H1 (cell line): Measurements from ENCODE around the gene CGRRF1. TPM values are rescaled to one million over a fixed set of nuclear protein-coding genes. Genes with fewer than 3 reads are reported as not detected.

ENCODE experiments used
- CTCF ChIA-PET: fragments of 300-600 bp; sonication (Branson Sonifier 250); formaldehyde crosslinking; loops from one replicate; lab custom pipeline; 2021; ENCODE audit not compliant: partially characterized antibody; lab: Charles Lee
- POLR2A ChIA-PET: fragments of 300-600 bp; sonication (Branson Sonifier 250); formaldehyde crosslinking; loops from one replicate; lab custom pipeline; 2021; ENCODE audit warnings: inconsistent platforms; ENCODE audit not compliant: partially characterized antibody; lab: Charles Lee
- DNase-seq, 2 experiments: peaks; one replicate each; pipeline versions ENCODE4 v3.0.0 to v3.0.0-alpha.2; 2010 to 2022; ENCODE audit warnings: low spot score in 2 of 2, low read depth in 1 of 2, mixed read lengths in 1 of 2
- FAIRE-seq: peaks from 2 replicates; lab custom pipeline; 2011; peaks lifted over from hg19 to GRCh38; lab: Jason Lieb, UNC
- H2AFZ ChIP-seq: 2 replicates; pipeline ENCODE4 v1.8.1; 2012; ENCODE audit warnings: low read length, inconsistent platforms
- H2AK5ac ChIP-seq: 2 replicates; pipeline ENCODE4 v1.6.1; 2013; ENCODE audit warnings: low read depth, low read length
- H2BK120ac ChIP-seq: replicated peaks from 2 replicates; pipeline ENCODE3; 2013; ENCODE audit warnings: low read depth, low read length, inconsistent platforms
- H2BK12ac ChIP-seq: 2 replicates; pipeline ENCODE4 v1.6.1; 2013; ENCODE audit warnings: low read depth, low read length
- H2BK15ac ChIP-seq: 2 replicates; pipeline ENCODE4 v1.6.1; 2013; ENCODE audit warnings: low read length
- H2BK20ac ChIP-seq: 2 replicates; pipeline ENCODE4 v1.6.1; 2013; ENCODE audit warnings: low read length
- H2BK5ac ChIP-seq: 2 replicates; pipeline ENCODE4 v1.6.1; 2013; ENCODE audit warnings: low read depth, low read length
- H3K14ac ChIP-seq: 2 replicates; pipeline ENCODE4 v1.6.1; 2013; ENCODE audit warnings: inconsistent platforms; ENCODE audit not compliant: insufficient read length
- H3K18ac ChIP-seq: 2 replicates; pipeline ENCODE4 v1.6.1; 2013; ENCODE audit warnings: low read length; ENCODE audit errors: extremely low read depth
- H3K23ac ChIP-seq: 2 replicates; pipeline ENCODE4 v1.6.1; 2013; ENCODE audit warnings: inconsistent platforms; ENCODE audit not compliant: insufficient read length
- H3K23me2 ChIP-seq: 2 replicates; pipeline ENCODE4 v1.6.1; 2013; ENCODE audit warnings: low read depth, low read length
- H3K27ac ChIP-seq: 2 replicates; pipeline ENCODE4 v1.6.1; 2011; ENCODE audit warnings: low read depth, low read length, inconsistent platforms
- H3K27me3 ChIP-seq, 4 experiments: replicated peaks in 1 of 4; 1 replicate in 1 of 4; 2 replicates in 3 of 4; pipeline versions ENCODE4 v1.6.1 to v1.8.1; 2011 to 2013; ENCODE audit warnings: low read length in 3 of 4, mild to moderate bottlenecking in 3 of 4, inconsistent platforms in 2 of 4, mixed read lengths in 2 of 4, moderate library complexity in 1 of 4; ENCODE audit not compliant: control insufficient read depth in 3 of 4, insufficient read depth in 3 of 4; ENCODE audit errors: extremely low read depth in 1 of 4
- H3K36me3 ChIP-seq, 4 experiments: 2 replicates each; pipeline versions ENCODE4 v1.6.1 to v1.8.1; 2011 to 2013; ENCODE audit warnings: mild to moderate bottlenecking in 4 of 4, low read length in 3 of 4, moderate library complexity in 2 of 4, control low read depth in 1 of 4, inconsistent platforms in 1 of 4; ENCODE audit not compliant: insufficient read depth in 4 of 4, control insufficient read depth in 2 of 4
- H3K4ac ChIP-seq: replicated peaks from 2 replicates; pipeline ENCODE3; 2013; ENCODE audit warnings: low read length, low read depth, mixed read lengths, inconsistent platforms; ENCODE audit not compliant: insufficient read length
- H3K4me1 ChIP-seq, 4 experiments: replicated peaks in 1 of 4; 1 replicate in 1 of 4; 2 replicates in 3 of 4; pipeline versions ENCODE4 v1.6.1 to v1.8.1; 2011 to 2013; ENCODE audit warnings: low read length in 3 of 4, inconsistent platforms in 2 of 4, mixed read lengths in 1 of 4; ENCODE audit not compliant: insufficient read depth in 4 of 4, control insufficient read depth in 3 of 4
- H3K4me2 ChIP-seq, 2 experiments: 2 replicates each; pipeline versions ENCODE4 v1.6.1 to v1.8.1; 2011 to 2013; ENCODE audit warnings: low read depth in 2 of 2, low read length in 2 of 2, control low read depth in 1 of 2, inconsistent platforms in 1 of 2, mild to moderate bottlenecking in 1 of 2; ENCODE audit not compliant: insufficient read depth in 1 of 2
- H3K4me3 ChIP-seq, 4 experiments: fragments of 200-600, 300-600 bp in 1 of 4; sonication (generic), shearing (Covaris generic), sonication (Bioruptor Twin) in 1 of 4; 2 replicates each; pipeline versions ENCODE4 v1.5.1 to v1.8.1; 2011 to 2016; ENCODE audit warnings: low read length in 4 of 4, low read depth in 3 of 4, control low read depth in 2 of 4, inconsistent platforms in 2 of 4, mild to moderate bottlenecking in 2 of 4, mixed read lengths in 1 of 4, moderate library complexity in 1 of 4; ENCODE audit not compliant: insufficient read depth in 2 of 4; ENCODE audit errors: extremely low read depth in 1 of 4
- H3K56ac ChIP-seq: replicated peaks from 2 replicates; pipeline ENCODE3; 2013; ENCODE audit warnings: low read depth, mild to moderate bottlenecking, mixed read lengths, low read length, inconsistent platforms; ENCODE audit not compliant: insufficient read length
- H3K79me1 ChIP-seq: 2 replicates; pipeline ENCODE4 v1.6.1; 2013; ENCODE audit warnings: low read depth, low read length, control low read depth
- H3K79me2 ChIP-seq, 2 experiments: 2 replicates each; pipeline versions ENCODE4 v1.6.1 to v1.8.1; 2012 to 2013; ENCODE audit warnings: low read length in 2 of 2, mild to moderate bottlenecking in 2 of 2, inconsistent platforms in 1 of 2; ENCODE audit not compliant: insufficient read depth in 2 of 2, control insufficient read depth in 1 of 2
- H3K9ac ChIP-seq, 4 experiments: replicated peaks in 1 of 4; 1 replicate in 1 of 4; 2 replicates in 3 of 4; pipeline versions ENCODE4 v1.6.1 to v1.8.1; 2011 to 2013; ENCODE audit warnings: low read depth in 3 of 4, low read length in 3 of 4, control low read depth in 2 of 4, mild to moderate bottlenecking in 2 of 4, moderate library complexity in 2 of 4, inconsistent platforms in 1 of 4; ENCODE audit errors: extremely low read depth in 1 of 4
- H3K9me3 ChIP-seq, 2 experiments: 2 replicates each; pipeline versions ENCODE4 v1.6.1 to v1.8.1; 2012 to 2013; ENCODE audit warnings: mild to moderate bottlenecking in 2 of 2, moderate library complexity in 2 of 2, control low read depth in 1 of 2, inconsistent platforms in 1 of 2, low read depth in 1 of 2, low read length in 1 of 2, mixed read lengths in 1 of 2; ENCODE audit not compliant: insufficient read depth in 2 of 2
- H4K20me1 ChIP-seq, 2 experiments: replicated peaks in 1 of 2; 2 replicates each; pipeline versions ENCODE3 to v1.8.1; 2011 to 2013; ENCODE audit warnings: inconsistent platforms in 2 of 2, low read length in 2 of 2, mild to moderate bottlenecking in 1 of 2; ENCODE audit not compliant: insufficient read depth in 2 of 2, control insufficient read depth in 1 of 2
- H4K5ac ChIP-seq: 2 replicates; pipeline ENCODE4 v1.6.1; 2013; ENCODE audit warnings: low read length, low read depth, mixed read lengths, inconsistent platforms; ENCODE audit not compliant: insufficient read length
- H4K8ac ChIP-seq: 2 replicates; pipeline ENCODE4 v1.8.0; 2013; ENCODE audit warnings: mild to moderate bottlenecking, moderate library complexity, low read length, inconsistent platforms; ENCODE audit not compliant: insufficient read depth; ENCODE audit errors: extremely low read depth
- H4K91ac ChIP-seq: replicated peaks from 2 replicates; pipeline ENCODE3; 2013; ENCODE audit warnings: low read length, mixed read lengths, inconsistent platforms; ENCODE audit not compliant: insufficient read length
- CEBPB ChIP-seq: IDR thresholded peaks from 2 replicates; pipeline ENCODE4 v1.6.1; 2012; ENCODE audit warnings: low read depth, low read length
- CHD1 ChIP-seq: IDR thresholded peaks from 2 replicates; pipeline ENCODE4 v1.6.1; 2012; ENCODE audit warnings: low read depth, low read length, improper control_type of control experiment
- CHD2 ChIP-seq: IDR thresholded peaks from 2 replicates; pipeline ENCODE4 v1.6.1; 2012; ENCODE audit warnings: low read length, improper control_type of control experiment
- CTBP2 ChIP-seq: IDR thresholded peaks from 2 replicates; pipeline ENCODE4 v1.7.0; 2011; ENCODE audit warnings: borderline replicate concordance, mild to moderate bottlenecking, moderate library complexity, mixed read lengths, low read length; ENCODE audit not compliant: insufficient read depth, insufficient read length
- EZH2 ChIP-seq: fragments of 200-600 bp; sonication (generic); IDR thresholded peaks from 2 replicates; pipeline ENCODE4 v1.7.1; 2012; ENCODE audit warnings: low read depth, mild to moderate bottlenecking, moderate library complexity, low read length, inconsistent platforms; ENCODE audit not compliant: severe bottlenecking
- FOSL1 ChIP-seq: IDR thresholded peaks from 2 replicates; pipeline ENCODE4 v1.6.1; 2011; ENCODE audit warnings: mild to moderate bottlenecking, low read depth, low read length, moderate library complexity; ENCODE audit not compliant: insufficient read depth
- HDAC2 ChIP-seq, 2 experiments: fragments of 300-600 bp in 1 of 2; sonication (generic) in 1 of 2; IDR thresholded peaks; 2 replicates each; pipeline ENCODE4 v1.6.1; 2011 to 2012; ENCODE audit warnings: low read depth in 2 of 2, low read length in 2 of 2, mild to moderate bottlenecking in 2 of 2, moderate library complexity in 2 of 2, borderline replicate concordance in 1 of 2, inconsistent platforms in 1 of 2
- NANOG ChIP-seq: IDR thresholded peaks from 2 replicates; pipeline ENCODE4 v1.6.1; 2011; ENCODE audit warnings: low read length, low read depth, mild to moderate bottlenecking, inconsistent platforms; ENCODE audit not compliant: insufficient read depth, poor library complexity, severe bottlenecking
- PHF8 ChIP-seq: fragments of 200-600 bp; sonication (generic); conservative IDR thresholded peaks from 2 replicates; pipeline ENCODE4 v1.7.1; 2012; ENCODE audit warnings: low read depth, mild to moderate bottlenecking, inconsistent platforms, low read length, moderate library complexity
- POU5F1 ChIP-seq: IDR thresholded peaks from 2 replicates; pipeline ENCODE4 v1.6.1; 2011; ENCODE audit warnings: low read depth, mild to moderate bottlenecking, low read length, moderate library complexity
- RAD21 ChIP-seq, 2 experiments: IDR thresholded peaks in 1 of 2; conservative IDR thresholded peaks in 1 of 2; 2 replicates each; pipeline ENCODE4 v1.6.1; 2011; ENCODE audit warnings: low read depth in 2 of 2, low read length in 2 of 2, improper control_type of control experiment in 1 of 2, inconsistent platforms in 1 of 2, mild to moderate bottlenecking in 1 of 2, moderate library complexity in 1 of 2
- RFX5 ChIP-seq: IDR thresholded peaks from 2 replicates; pipeline ENCODE4 v1.6.1; 2011; ENCODE audit warnings: low read depth, low read length, improper control_type of control experiment, borderline replicate concordance
- WGBS, 2 experiments: shearing (Covaris generic) in 1 of 2; methylation state at CpG; one replicate each; pipeline versions ENCODE4 v1.1.6 to v1.1.7; 2013 to 2015; ENCODE audit warnings: low lambda C conversion rate in 2 of 2, mixed read lengths in 2 of 2, inconsistent platforms in 1 of 2, low coverage in 1 of 2, missing lambda C conversion rate in 1 of 2; ENCODE audit not compliant: insufficient replicate concordance in 2 of 2, insufficient coverage in 1 of 2, insufficient read length in 1 of 2; ENCODE audit errors: extremely low coverage in 1 of 2, missing lambda C conversion rate in 1 of 2; 5-methylcytosine and 5-hydroxymethylcytosine counted together
- polyA plus RNA-seq, 7 experiments: library from polyadenylated mRNA; depleted of rRNA in 3 of 7; stranded (reverse) in 5 of 7; unstranded in 2 of 7; fragments of >200 nt in 5 of 7; fragments of 200-250 nt in 2 of 7; gene quantifications; 1 replicate in 5 of 7; 2 replicates in 1 of 7; 4 replicates in 1 of 7; pipeline versions ENCODE4 v1.2.1 to v1.2.3, GENCODE V29; 2011 to 2013; ENCODE audit warnings: missing spikeins in 2 of 7, mixed read lengths in 2 of 7
- total RNA-seq: library from RNA; stranded (reverse); fragmentation: NEBNext Ultra II Directional; extraction: Animal tissue kit (Norgen Biotek cat#: 25700); gene quantifications from 2 replicates; pipeline ENCODE4 v1.2.1, GENCODE V29; 2021

Gene CGRRF1
- total and polyA plus RNA-seq, 2 of the 8 experiments (the other 6 are each of a cell fraction or from before 2014, with no cell fraction given) = 7.4 to 20.2 TPM

GRCh38 chr14:54533100-54533499 lies 23.4 kb downstream of the CGRRF1 start:
- Histone ChIP-seq H3K27ac (no peak overlapping the region), H3K23me2 (no peaks in the 10 kb centered on the region), H3K23ac (no peak overlapping the region), H3K4me1 (peaks cover 0 to 3% (median 0%) of the 10 kb centered on the region in 4 experiments; a peak in 1 of 7 replicates), H2BK120ac (no peak overlapping the region), H3K9ac (no peak overlapping the region), H3K56ac (no peak overlapping the region), H2BK15ac (no peak overlapping the region), H3K27me3 (no peaks in the 10 kb centered on the region), H3K9me3 (no peaks in the 10 kb centered on the region), H3K18ac (no peak overlapping the region), H2AFZ (no peak overlapping the region), H2AK5ac (no peak overlapping the region; the same call in 1 of the 2 replicates), H2BK5ac (no peak overlapping the region), H4K8ac (no peak overlapping the region), H3K4me2 (no peak overlapping the region), H4K5ac (no peak overlapping the region), H3K36me3 (peaks cover 0 to 11% (median 2%) of the 10 kb centered on the region in 4 experiments; a peak in 4 of 8 replicates), H3K4me3 (no peak overlapping the region), H2BK20ac (no peak overlapping the region), H2BK12ac (no peak overlapping the region), H4K20me1 (peaks cover 0 to under 1% of the 10 kb centered on the region in 2 experiments), H3K79me2 (no peaks in the 10 kb centered on the region), H3K79me1 (no peaks in the 10 kb centered on the region), H4K91ac (no peak overlapping the region), H3K4ac (no peak overlapping the region), H3K14ac (no peak overlapping the region)
- TF ChIP-seq HDAC2 (IDR thresholded peaks at IDR 0.05; ENCODE audit: borderline replicate concordance in 1 of 2, low read depth in 2 of 2, low read length in 2 of 2) = no peak
- TF ChIP-seq EZH2 = no peak
- no peak for TF ChIP-seq CHD2
- no peak for TF ChIP-seq CHD1
- TF ChIP-seq RFX5 = no peak
- no peak for TF ChIP-seq PHF8
- TF ChIP-seq NANOG = no peak
- TF ChIP-seq RAD21 (IDR thresholded peaks at IDR 0.05 in 1 of 2, conservative IDR thresholded peaks at IDR 0.05 in 1 of 2; ENCODE audit: low read depth in 2 of 2, low read length in 2 of 2) = no peak
- TF ChIP-seq POU5F1 = no peak
- TF ChIP-seq CEBPB = no peak
- no peak for TF ChIP-seq FOSL1
- TF ChIP-seq CTBP2 = no peak
- no peak for FAIRE-seq
- ChIA-PET CTCF (interaction anchor here (0.6 to 1.7 kb wide), 8 partner anchors 9 to 245 kb away, joined by 3 to 6 read pairs (median 4); no protein-coding TSS in a partner anchor), POLR2A (interaction anchor here (0.6 kb wide), 1 partner anchor 136 kb away, joined by 3 read pairs; the partner anchor contains the start of gene CDKN3)
- DNase-seq = no peak
- WGBS, 2 experiments = 80% methylated on average over 1 of the region's 1 CpG; no CpG with 5 or more reads in 1 of the 2 experiments
